Measurements from ENCODE around the gene HOPX.
"Not testable (repeated sequence)": the region's sequence is repeated elsewhere in the genome, so short reads cannot be mapped to it uniquely, and the experiment has no call there.

- TF ChIP-seq CTCF (IDR thresholded peaks at IDR 0.05; ENCODE audit: low read length); EZH2 (optimal IDR thresholded peaks at IDR 0.05; ENCODE audit: low read depth, low read length); EZH2phosphoT487 (IDR thresholded peaks at IDR 0.05; ENCODE audit: low read length): not testable (repeated sequence)
Observed at GRCh38 chr4:56667396-56667795, 13.7 kb downstream of the HOPX start.
